ENCODE measurements around the gene PLPP2. TPM values are rescaled to one million over a fixed set of nuclear protein-coding genes. Genes with fewer than 3 reads are reported as not detected.
"Not testable (repeated sequence)": the region's sequence is repeated elsewhere in the genome, so short reads cannot be mapped to it uniquely, and the experiment has no call there.

The PLPP2 gene
- total RNA-seq, 1 donor from 2014 or later = 0.81 TPM

DNA sequence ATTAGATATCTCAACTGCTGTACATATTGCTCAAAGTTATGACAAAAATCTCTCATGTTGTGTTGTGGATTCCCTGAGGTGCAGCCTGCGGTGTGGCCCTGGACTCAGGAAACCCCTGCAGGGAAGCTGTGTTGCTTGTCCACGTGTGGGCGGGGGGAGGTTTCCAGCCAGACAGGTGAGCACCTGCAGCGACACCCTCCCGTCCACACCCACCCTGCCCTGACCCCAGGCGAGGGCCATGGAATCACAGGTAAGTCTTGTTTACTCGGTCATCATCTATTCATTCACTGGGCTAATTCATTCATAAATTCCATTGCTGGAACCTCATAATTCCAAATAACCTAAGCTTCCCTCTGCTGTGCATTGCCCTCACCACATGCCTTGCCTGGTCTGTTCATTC, 14.1 kb downstream of the PLPP2 start:
- no peak for DNase-seq (ENCODE audit: low spot score)
- intact Hi-C loops (cut with DNase I) = no loop called here

DNA sequence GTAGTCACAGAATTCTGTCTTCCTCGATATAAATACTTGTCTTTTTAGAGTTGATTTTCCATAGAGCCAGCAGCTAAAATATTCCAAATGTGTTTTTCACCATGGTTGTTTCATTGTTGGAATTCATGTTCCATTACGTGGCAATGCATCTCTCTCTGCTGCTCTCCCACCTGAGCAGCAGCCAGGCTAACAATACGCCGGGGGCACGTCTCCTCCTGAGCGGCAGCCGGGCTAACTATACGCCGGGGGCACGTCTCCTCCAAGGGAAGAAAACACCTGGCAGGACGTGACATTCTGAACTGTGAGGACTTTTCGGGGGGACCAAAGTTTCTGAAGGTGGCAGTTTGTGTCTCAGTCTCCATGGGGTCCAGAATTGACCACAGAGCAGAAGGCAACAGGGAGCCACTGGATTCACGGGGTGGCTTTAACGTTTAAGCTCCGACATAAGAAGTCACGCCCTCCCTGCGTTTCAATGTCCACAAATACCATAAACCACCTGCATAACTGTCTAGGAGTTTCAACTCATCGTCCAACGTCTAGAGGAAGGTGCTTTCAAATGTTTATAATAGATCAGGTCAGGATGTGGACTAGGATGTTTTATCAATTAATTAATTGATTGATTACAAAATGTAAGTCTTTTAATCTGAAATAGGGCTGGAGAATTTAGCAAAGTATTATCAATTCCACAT, 15.1 kb downstream of the PLPP2 start:
- intact Hi-C loops (cut with DNase I) = no loop called here
- DNase-seq (ENCODE audit: low spot score) = no peak

- intact Hi-C loops (cut with DNase I) = no loop called here
- no peak for DNase-seq (ENCODE audit: low spot score)
Observed at GRCh38 chr19:275000-275399, 16.2 kb downstream of the PLPP2 start.

DNA sequence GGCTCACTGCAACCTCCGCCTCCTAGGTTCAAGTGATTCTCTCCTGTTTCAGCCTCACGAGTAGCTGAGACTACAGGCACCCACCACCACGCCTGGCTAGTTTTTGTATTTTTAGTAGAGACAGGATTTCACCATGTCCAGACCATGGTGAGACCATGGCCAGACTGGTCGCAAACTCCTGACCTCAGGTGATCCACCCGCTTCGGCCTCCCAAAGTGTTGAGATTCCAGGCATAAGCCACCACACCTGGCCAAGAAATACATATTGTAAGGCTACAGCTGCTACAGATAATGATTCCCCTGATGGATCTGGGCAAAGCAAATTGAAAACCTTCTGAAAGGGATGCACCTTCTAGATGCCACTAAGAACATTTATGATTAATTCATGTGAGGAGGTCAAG, 17.8 kb downstream of the PLPP2 start:
- intact Hi-C loops (cut with DNase I) = no loop called here
- DNase-seq (ENCODE audit: low spot score) = no peak

DNA sequence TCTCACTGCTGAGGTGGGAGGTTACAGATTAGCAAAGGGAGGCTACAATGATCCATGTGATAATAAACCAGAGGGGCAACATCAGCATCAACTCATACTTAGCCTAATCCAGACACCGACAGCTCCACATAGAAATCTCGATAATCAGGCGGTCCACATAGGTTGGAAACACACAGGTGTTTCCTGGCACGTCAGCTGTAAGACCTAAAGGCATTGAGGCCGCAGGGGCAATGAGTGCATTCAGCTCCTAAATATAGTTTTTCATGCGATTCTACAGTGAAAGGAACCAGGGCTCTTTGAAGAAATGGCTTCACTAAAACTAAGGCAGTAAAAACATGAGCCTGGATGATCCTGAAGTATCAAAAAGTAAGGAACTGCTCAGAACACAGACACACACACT, 19.3 kb downstream of the PLPP2 start:
- intact Hi-C loops (cut with DNase I) = no loop called here
- DNase-seq (ENCODE audit: low spot score) = no peak

- DNase-seq (ENCODE audit: low spot score); intact Hi-C loops (cut with DNase I): not testable (repeated sequence)
Observed at GRCh38 chr19:270766-271318, 20.4 kb downstream of the PLPP2 start.

DNA sequence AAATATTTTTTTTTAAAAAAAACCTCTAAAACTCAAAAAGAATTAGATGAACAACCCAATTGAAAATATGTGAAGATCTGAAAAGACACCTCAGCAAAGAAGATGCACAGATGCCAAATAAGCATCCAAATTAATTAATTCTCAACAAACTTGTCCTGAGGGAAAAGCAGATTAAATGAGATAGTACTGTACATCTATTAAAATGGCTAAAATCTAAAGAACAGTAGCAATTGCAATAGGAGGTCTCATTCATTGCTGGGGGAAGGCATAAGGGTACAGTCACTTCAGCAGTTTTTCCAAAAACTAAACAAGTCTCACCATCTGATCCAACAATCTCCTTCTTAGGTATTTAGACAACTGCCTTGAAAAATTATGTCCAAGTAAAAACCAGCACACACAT, 22.0 kb downstream of the PLPP2 start:
- DNase-seq (ENCODE audit: low spot score) = no peak
- intact Hi-C loops (cut with DNase I) = no loop called here

- DNase-seq (ENCODE audit: low spot score) = no peak
- intact Hi-C loops (cut with DNase I) = no loop called here
Observed at GRCh38 chr19:262125-262524, 29.1 kb downstream of the PLPP2 start.

- DNase-seq (ENCODE audit: low spot score); intact Hi-C loops (cut with DNase I): not testable (repeated sequence)
Observed at GRCh38 chr19:256804-257203, 34.4 kb downstream of the PLPP2 start.

DNA sequence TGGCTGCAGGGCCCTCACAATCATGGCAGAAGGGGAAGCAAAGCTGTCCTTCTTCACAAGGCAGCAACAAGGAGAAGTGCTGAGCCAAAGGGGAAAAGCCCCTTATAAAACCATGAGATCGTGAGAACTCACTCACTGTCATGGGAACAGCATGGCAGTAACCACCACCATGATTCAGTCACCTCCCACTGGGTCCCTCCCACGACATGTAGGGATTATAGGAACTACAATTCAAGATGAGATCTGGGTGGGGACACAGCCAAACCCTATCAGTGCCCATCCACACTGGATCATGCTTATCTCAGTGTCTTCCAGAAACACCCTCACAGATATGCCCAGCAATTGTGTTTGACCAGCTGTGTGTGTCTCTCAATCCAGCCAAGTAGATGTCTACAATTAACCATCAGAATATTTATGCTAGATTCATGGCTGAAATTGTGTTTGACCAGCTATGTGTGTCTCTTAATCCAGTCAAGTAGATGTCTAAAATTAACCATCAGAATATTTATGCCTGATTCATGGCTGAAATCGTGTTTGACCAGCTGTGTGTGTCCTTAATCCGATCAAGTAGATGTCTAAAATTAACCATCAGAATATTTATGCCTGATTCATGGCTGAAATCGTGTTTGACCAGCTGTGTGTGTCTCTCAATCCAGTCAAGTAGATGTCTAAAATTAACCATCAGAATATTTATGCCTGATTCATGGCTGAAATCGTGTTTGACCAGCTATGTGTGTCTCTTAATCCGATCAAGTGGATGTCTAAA, 38.6 kb downstream of the PLPP2 start:
- intact Hi-C loops (cut with DNase I) = not testable (repeated sequence)

DNA sequence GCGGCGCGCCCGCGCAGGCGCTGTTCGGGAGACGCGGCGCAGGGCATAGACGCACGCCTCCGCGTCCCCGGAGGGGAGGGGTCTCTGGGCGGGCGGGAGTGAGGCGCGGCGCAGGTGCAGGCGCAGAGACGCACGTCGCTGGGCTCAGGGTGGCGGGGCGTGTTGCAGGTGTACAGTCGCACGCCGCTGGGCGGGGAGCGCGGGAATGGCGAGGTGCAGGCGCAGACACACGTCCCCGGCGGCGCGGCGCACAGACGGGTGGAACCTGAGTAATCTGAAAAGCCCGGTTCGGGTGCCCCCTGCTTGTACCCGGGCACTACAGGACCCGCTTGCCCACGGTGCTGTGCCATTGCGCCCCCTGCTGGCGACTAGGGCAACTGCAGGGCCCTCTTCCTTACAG, 44.7 kb downstream of the PLPP2 start:
- no peak for DNase-seq (ENCODE audit: low spot score)
- intact Hi-C loops (cut with DNase I) = no loop called here

More for the DNA sequence above, 38.6 kb downstream of the PLPP2 start:
- not testable (repeated sequence) for DNase-seq (ENCODE audit: low spot score)

- DNase-seq (ENCODE audit: low spot score); intact Hi-C loops (cut with DNase I): not testable (repeated sequence)
Observed at GRCh38 chr19:245900-246299, 45.3 kb downstream of the PLPP2 start.

- DNase-seq (ENCODE audit: low spot score) = no peak
- intact Hi-C loops (cut with DNase I) = no loop called here
Observed at GRCh38 chr19:245457-245856, 45.7 kb downstream of the PLPP2 start.

Other genes starting within 250 kb of the PLPP2 start
- gene OR4F17, start 184.3 kb downstream of the PLPP2 start, total RNA-seq = not detected
- 21.8 TPM for gene MIER2, start 53.4 kb upstream of the PLPP2 start, total RNA-seq
- gene C2CD4C, start 117.7 kb upstream of the PLPP2 start, total RNA-seq = 2.7 TPM
- 16.8 TPM for gene SHC2, start 169.6 kb upstream of the PLPP2 start, total RNA-seq
- 0.40 TPM for gene MADCAM1, start 205.1 kb upstream of the PLPP2 start, total RNA-seq
- 11.2 TPM for gene TPGS1, start 216.1 kb upstream of the PLPP2 start, total RNA-seq
- 78.2 TPM for gene CDC34, start 240.4 kb upstream of the PLPP2 start, total RNA-seq

All from cardiac septum (tissue), 1 donor.